DOHH2 (cell line): Measurements from ENCODE around the gene ELF1.

Experiments used
- H3F3A ChIP-seq: fragments of 200-600 bp; sonication (generic), shearing (Covaris generic); 2 replicates; pipeline ENCODE4 v1.6.0; 2016; ENCODE audit warnings: antibody characterized with exemption, mild to moderate bottlenecking; ENCODE audit not compliant: control insufficient read depth, insufficient read depth
- H3K27ac ChIP-seq: fragments of 200-600 bp; sonication (generic); 2 replicates; pipeline ENCODE4 v1.5.1; 2014; ENCODE audit warnings: low read depth, mild to moderate bottlenecking, low read length, moderate library complexity
- H3K27me3 ChIP-seq: fragments of 200-600 bp; sonication (generic); 2 replicates; pipeline ENCODE4 v1.6.1; 2014; ENCODE audit warnings: mild to moderate bottlenecking, low read length, mixed read lengths; ENCODE audit not compliant: control insufficient read depth
- H3K36me3 ChIP-seq: fragments of 200-600 bp; sonication (generic); 2 replicates; pipeline ENCODE4 v1.6.1; 2014; ENCODE audit warnings: mild to moderate bottlenecking, low read length, moderate library complexity, mixed read lengths; ENCODE audit not compliant: control insufficient read depth
- H3K4me1 ChIP-seq: fragments of 200-600 bp; sonication (generic); 2 replicates; pipeline ENCODE4 v1.6.1; 2014; ENCODE audit warnings: mild to moderate bottlenecking, low read length, mixed read lengths; ENCODE audit not compliant: control insufficient read depth
- H3K4me2 ChIP-seq: fragments of 200-600 bp; sonication (generic); 2 replicates; pipeline ENCODE4 v1.6.0; 2014; ENCODE audit warnings: mild to moderate bottlenecking, low read length, moderate library complexity
- H3K4me3 ChIP-seq: fragments of 200-600 bp; sonication (generic); 2 replicates; pipeline ENCODE4 v1.5.1; 2014; ENCODE audit warnings: mild to moderate bottlenecking, low read length, mixed read lengths
- H3K79me2 ChIP-seq: fragments of 200-600 bp; sonication (generic); 2 replicates; pipeline ENCODE4 v1.6.1; 2014; ENCODE audit warnings: mild to moderate bottlenecking, low read length, mixed read lengths; ENCODE audit not compliant: control insufficient read depth
- H3K9me2 ChIP-seq: fragments of 200-600 bp; sonication (generic); replicated peaks from 2 replicates; pipeline ENCODE4 v1.6.1; 2014; ENCODE audit warnings: mild to moderate bottlenecking, low read length, mixed read lengths; ENCODE audit not compliant: control insufficient read depth
- H3K9me3 ChIP-seq: fragments of 200-600 bp; sonication (generic); 2 replicates; pipeline ENCODE4 v1.6.1; 2014; ENCODE audit warnings: antibody characterized with exemption, low read length, mixed read lengths; ENCODE audit not compliant: control insufficient read depth, insufficient read depth
- H4K20me1 ChIP-seq: fragments of 200-600 bp; sonication (generic); 2 replicates; pipeline ENCODE4 v1.6.0; 2014; ENCODE audit warnings: low read depth, mild to moderate bottlenecking, antibody characterized with exemption, low read length, moderate library complexity; ENCODE audit not compliant: control insufficient read depth, insufficient read depth
- EZH2phosphoT487 ChIP-seq: fragments of 200-600 bp; sonication (generic); IDR thresholded peaks from 2 replicates; pipeline ENCODE4 v1.6.1; 2017; ENCODE audit warnings: borderline replicate concordance, mild to moderate bottlenecking, antibody characterized with exemption, low read length, moderate library complexity, mixed read lengths
- TF ChIP-seq, protein P1 (sequence below): fragments of 200-600 bp; sonication (generic); IDR thresholded peaks from one replicate; pipeline ENCODE4 v1.5.1; 2014; ENCODE audit warnings: antibody characterized with exemption, mild to moderate bottlenecking, low read depth, low read length; ENCODE audit not compliant: poor library complexity, severe bottlenecking

The ELF1 gene

GRCh38 chr13:41001695-41002094 is 17.4 kb downstream of the ELF1 start:
- Histone ChIP-seq H3K9me2 (no peaks in the 10 kb centered on the region), H3F3A (peaks cover 41% of the 10 kb centered on the region), H3K4me2 (peak overlapping the region; percentile 55), H3K9me3 (no peaks in the 10 kb centered on the region), H3K4me1 (peaks cover 97% of the 10 kb centered on the region), H4K20me1 (0 out of 2 replicates have a peak, but pooled peaks cover 9% of the 10 kb centered on the region), H3K27me3 (no peaks in the 10 kb centered on the region), H3K27ac (peak overlapping the region; percentile 97), H3K79me2 (peaks cover 94% of the 10 kb centered on the region), H3K36me3 (peaks cover 90% of the 10 kb centered on the region), H3K4me3 (peak overlapping the region; percentile 46)
- TF ChIP-seq, protein P1, sequence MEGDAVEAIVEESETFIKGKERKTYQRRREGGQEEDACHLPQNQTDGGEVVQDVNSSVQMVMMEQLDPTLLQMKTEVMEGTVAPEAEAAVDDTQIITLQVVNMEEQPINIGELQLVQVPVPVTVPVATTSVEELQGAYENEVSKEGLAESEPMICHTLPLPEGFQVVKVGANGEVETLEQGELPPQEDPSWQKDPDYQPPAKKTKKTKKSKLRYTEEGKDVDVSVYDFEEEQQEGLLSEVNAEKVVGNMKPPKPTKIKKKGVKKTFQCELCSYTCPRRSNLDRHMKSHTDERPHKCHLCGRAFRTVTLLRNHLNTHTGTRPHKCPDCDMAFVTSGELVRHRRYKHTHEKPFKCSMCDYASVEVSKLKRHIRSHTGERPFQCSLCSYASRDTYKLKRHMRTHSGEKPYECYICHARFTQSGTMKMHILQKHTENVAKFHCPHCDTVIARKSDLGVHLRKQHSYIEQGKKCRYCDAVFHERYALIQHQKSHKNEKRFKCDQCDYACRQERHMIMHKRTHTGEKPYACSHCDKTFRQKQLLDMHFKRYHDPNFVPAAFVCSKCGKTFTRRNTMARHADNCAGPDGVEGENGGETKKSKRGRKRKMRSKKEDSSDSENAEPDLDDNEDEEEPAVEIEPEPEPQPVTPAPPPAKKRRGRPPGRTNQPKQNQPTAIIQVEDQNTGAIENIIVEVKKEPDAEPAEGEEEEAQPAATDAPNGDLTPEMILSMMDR = no peak
- TF ChIP-seq EZH2phosphoT487 = no peak

- H3F3A ChIP-seq = peaks cover 37% of the 10 kb centered on the region
- H3K79me2 ChIP-seq = peaks cover 100% of the 10 kb centered on the region
These were observed 19.7 kb downstream of the ELF1 start for GRCh38 chr13:40999416-40999815.

GRCh38 chr13:40996426-40997092 is 22.6 kb downstream of the ELF1 start:
- H3K9me3 ChIP-seq = no peaks in the 10 kb centered on the region
- peaks cover 100% of the 10 kb centered on the region for H3K79me2 ChIP-seq
- peak overlapping the region; percentile 84 for H3K27ac ChIP-seq
- no peak for TF ChIP-seq EZH2phosphoT487
- TF ChIP-seq, protein P1 = no peak
- H3K36me3 ChIP-seq = peaks cover 99% of the 10 kb centered on the region
- H3K27me3 ChIP-seq = no peaks in the 10 kb centered on the region
- peak overlapping the region; percentile 76 for H3K4me2 ChIP-seq
- peak overlapping the region; percentile 59 for H3K4me3 ChIP-seq
- 0 out of 2 replicates have a peak, but pooled peaks cover 10% of the 10 kb centered on the region for H4K20me1 ChIP-seq
- no peaks in the 10 kb centered on the region for H3K9me2 ChIP-seq
- H3F3A ChIP-seq = peaks cover 48% of the 10 kb centered on the region
- peaks cover 100% of the 10 kb centered on the region for H3K4me1 ChIP-seq

More at GRCh38 chr13:40999416-40999815, 19.7 kb downstream of the ELF1 start:
- H3K4me1 ChIP-seq = peaks cover 100% of the 10 kb centered on the region
- H3K27ac ChIP-seq = peak overlapping the region; percentile 84
- peak overlapping the region; percentile 44 for H3K4me2 ChIP-seq
- H3K9me3 ChIP-seq = no peaks in the 10 kb centered on the region
- peaks cover 97% of the 10 kb centered on the region for H3K36me3 ChIP-seq
- H3K27me3 ChIP-seq = no peaks in the 10 kb centered on the region
- TF ChIP-seq, protein P1 = no peak
- 0 out of 2 replicates have a peak, but pooled peaks cover 9% of the 10 kb centered on the region for H4K20me1 ChIP-seq
- no peaks in the 10 kb centered on the region for H3K9me2 ChIP-seq
- H3K4me3 ChIP-seq = peak overlapping the region; percentile 26
